ENCODE results near the gene REXO4. TPM values are rescaled to one million over a fixed set of nuclear protein-coding genes. Genes with fewer than 3 reads are reported as not detected.

Gene REXO4
- total RNA-seq, 1 donor from 2014 or later = 30.3 TPM

GRCh38 chr9:133448487-133448972 is 30.7 kb upstream of the REXO4 start:
- peaks cover 7% of the 10 kb centered on the region for H3K27me3 Mint-ChIP-seq
- H3K4me1 Mint-ChIP-seq (ENCODE audit: low read depth) = no peaks in the 10 kb centered on the region
- no peaks in the 10 kb centered on the region for H3K9me3 Mint-ChIP-seq (ENCODE audit: low read depth)
- H3K27ac Mint-ChIP-seq = peak overlapping the region; percentile 20
- no peak for DNase-seq (ENCODE audit: low spot score, unreplicated experiment)
- H3K4me3 Mint-ChIP-seq (ENCODE audit: low read depth) = no peak overlapping the region
- H3K36me3 Mint-ChIP-seq (ENCODE audit: insufficient read depth) = no peaks in the 10 kb centered on the region
- TF ChIP-seq CTCF (IDR thresholded peaks at IDR 0.05; ENCODE audit: unreplicated experiment) = no peak

GRCh38 chr9:133445293-133445969 is 27.6 kb upstream of the REXO4 start:
- no peak for TF ChIP-seq CTCF (IDR thresholded peaks at IDR 0.05; ENCODE audit: unreplicated experiment)
- no peak for DNase-seq (ENCODE audit: low spot score, unreplicated experiment)
- Mint-ChIP-seq H3K27ac (no peak overlapping the region), H3K36me3 (ENCODE audit: insufficient read depth) (no peaks in the 10 kb centered on the region), H3K4me1 (ENCODE audit: low read depth) (no peaks in the 10 kb centered on the region), H3K4me3 (ENCODE audit: low read depth) (no peak overlapping the region), H3K9me3 (ENCODE audit: low read depth) (no peaks in the 10 kb centered on the region), H3K27me3 (peaks cover 7% of the 10 kb centered on the region)

GRCh38 chr9:133443982-133444381 is 26.2 kb upstream of the REXO4 start:
- H3K9me3 Mint-ChIP-seq (ENCODE audit: low read depth) = no peaks in the 10 kb centered on the region
- H3K4me3 Mint-ChIP-seq (ENCODE audit: low read depth) = no peak overlapping the region

GRCh38 chr9:133443248-133443647 is 25.4 kb upstream of the REXO4 start:
- Mint-ChIP-seq H3K36me3 (ENCODE audit: insufficient read depth) (no peaks in the 10 kb centered on the region), H3K9me3 (ENCODE audit: low read depth) (no peaks in the 10 kb centered on the region), H3K4me1 (ENCODE audit: low read depth) (no peaks in the 10 kb centered on the region), H3K27ac (no peak overlapping the region), H3K4me3 (ENCODE audit: low read depth) (no peak overlapping the region), H3K27me3 (peaks cover 7% of the 10 kb centered on the region)
- TF ChIP-seq CTCF (IDR thresholded peaks at IDR 0.05; ENCODE audit: unreplicated experiment) = no peak
- DNase-seq (ENCODE audit: low spot score, unreplicated experiment) = no peak

More at GRCh38 chr9:133443982-133444381, 26.2 kb upstream of the REXO4 start:
- H3K36me3 Mint-ChIP-seq (ENCODE audit: insufficient read depth) = no peaks in the 10 kb centered on the region
- TF ChIP-seq CTCF (IDR thresholded peaks at IDR 0.05; ENCODE audit: unreplicated experiment) = no peak
- no peak overlapping the region for H3K27ac Mint-ChIP-seq
- no peaks in the 10 kb centered on the region for H3K4me1 Mint-ChIP-seq (ENCODE audit: low read depth)
- H3K27me3 Mint-ChIP-seq = peaks cover 7% of the 10 kb centered on the region
- DNase-seq (ENCODE audit: low spot score, unreplicated experiment) = no peak

GRCh38 chr9:133441571-133441970 is 23.8 kb upstream of the REXO4 start:
- Mint-ChIP-seq H3K27ac (no peak overlapping the region), H3K4me1 (ENCODE audit: low read depth) (no peaks in the 10 kb centered on the region), H3K27me3 (peaks cover 6% of the 10 kb centered on the region), H3K9me3 (ENCODE audit: low read depth) (no peaks in the 10 kb centered on the region), H3K36me3 (ENCODE audit: insufficient read depth) (no peaks in the 10 kb centered on the region), H3K4me3 (ENCODE audit: low read depth) (no peak overlapping the region)
- TF ChIP-seq CTCF (IDR thresholded peaks at IDR 0.05; ENCODE audit: unreplicated experiment) = no peak
- DNase-seq (ENCODE audit: low spot score, unreplicated experiment) = no peak
